ENCODE measurements around the gene LRRC41. TPM values are rescaled to one million over a fixed set of nuclear protein-coding genes. Genes with fewer than 3 reads are reported as not detected.
"Not testable (repeated sequence)": the region's sequence is repeated elsewhere in the genome, so short reads cannot be mapped to it uniquely, and the experiment has no call there.

LRRC41 gene
- total RNA-seq, 2 experiments from 2014 or later: 28.0 to 29.8 TPM

- H3K4me3 Mint-ChIP-seq; H3K27me3 Mint-ChIP-seq (ENCODE audit: low read depth); intact Hi-C loops (cut with micrococcal nuclease); H3K27ac Mint-ChIP-seq; H3K9me3 Mint-ChIP-seq; DNase-seq: not testable (repeated sequence)
- peaks cover 14% of the 10 kb centered on the region for H3K36me3 Mint-ChIP-seq (ENCODE audit: low read depth)
- peaks cover 23% of the 10 kb centered on the region for H3K4me1 Mint-ChIP-seq (ENCODE audit: low read depth)
- CTCF ChIA-PET: interaction anchor here (0.7 kb wide), 2 partner anchors 23 to 27 kb away, joined by 3 read pairs; no protein-coding TSS in a partner anchor
Measured at GRCh38 chr1:46337409-46337808, 34.0 kb upstream of the LRRC41 start.

- Mint-ChIP-seq H3K9me3 (no peaks in the 10 kb centered on the region), H3K4me1 (ENCODE audit: low read depth) (peaks cover 5% of the 10 kb centered on the region), H3K36me3 (ENCODE audit: low read depth) (no peaks in the 10 kb centered on the region), H3K4me3 (no peak overlapping the region), H3K27ac (no peak overlapping the region), H3K27me3 (ENCODE audit: low read depth) (no peaks in the 10 kb centered on the region)
- CTCF ChIA-PET: interaction anchor here (0.6 to 3.2 kb wide), 3 partner anchors 11 to 16 kb away, joined by 3 to 9 read pairs (median 7); no protein-coding TSS in a partner anchor
- DNase-seq: no peak
- intact Hi-C loops (cut with micrococcal nuclease): no loop called here
Measured at GRCh38 chr1:46335081-46335480, 31.7 kb upstream of the LRRC41 start.

- no peaks in the 10 kb centered on the region for H3K4me1 Mint-ChIP-seq (ENCODE audit: low read depth)
- DNase-seq: no peak
- intact Hi-C loops (cut with micrococcal nuclease): no loop called here
- CTCF ChIA-PET: interaction anchor here (0.6 to 3.2 kb wide), 4 partner anchors 12 to 30 kb away, joined by 3 to 9 read pairs (median 4); partner anchors contain the start of genes LRRC41 and UQCRH
- no peak overlapping the region for H3K27ac Mint-ChIP-seq
- H3K27me3 Mint-ChIP-seq (ENCODE audit: low read depth): no peaks in the 10 kb centered on the region
- no peaks in the 10 kb centered on the region for H3K36me3 Mint-ChIP-seq (ENCODE audit: low read depth)
- H3K9me3 Mint-ChIP-seq: no peaks in the 10 kb centered on the region
- no peak overlapping the region for H3K4me3 Mint-ChIP-seq
Measured at GRCh38 chr1:46334030-46334384, 30.6 kb upstream of the LRRC41 start.

- no peak overlapping the region for H3K27ac Mint-ChIP-seq
- no peaks in the 10 kb centered on the region for H3K9me3 Mint-ChIP-seq
- DNase-seq: no peak
- H3K4me1 Mint-ChIP-seq (ENCODE audit: low read depth): no peaks in the 10 kb centered on the region
- H3K4me3 Mint-ChIP-seq: no peak overlapping the region
- H3K36me3 Mint-ChIP-seq (ENCODE audit: low read depth): no peaks in the 10 kb centered on the region
- CTCF ChIA-PET: interaction anchor here (0.6 to 3.2 kb wide), 5 partner anchors 12 to 65 kb away, joined by 3 to 9 read pairs (median 4); partner anchors contain the start of genes LRRC41 and UQCRH
- H3K27me3 Mint-ChIP-seq (ENCODE audit: low read depth): no peaks in the 10 kb centered on the region
- intact Hi-C loops (cut with micrococcal nuclease): no loop called here
Measured at GRCh38 chr1:46333300-46334029, 30.0 kb upstream of the LRRC41 start.

- H3K4me3 Mint-ChIP-seq; H3K9me3 Mint-ChIP-seq; H3K4me1 Mint-ChIP-seq (ENCODE audit: low read depth); CTCF ChIA-PET; H3K27me3 Mint-ChIP-seq (ENCODE audit: low read depth); intact Hi-C loops (cut with micrococcal nuclease); H3K27ac Mint-ChIP-seq; H3K36me3 Mint-ChIP-seq (ENCODE audit: low read depth); DNase-seq: not testable (repeated sequence)
Measured at GRCh38 chr1:46331786-46332540, 28.5 kb upstream of the LRRC41 start.

- H3K36me3 Mint-ChIP-seq (ENCODE audit: low read depth); H3K27ac Mint-ChIP-seq; H3K4me1 Mint-ChIP-seq (ENCODE audit: low read depth); H3K27me3 Mint-ChIP-seq (ENCODE audit: low read depth); DNase-seq; intact Hi-C loops (cut with micrococcal nuclease); H3K4me3 Mint-ChIP-seq; H3K9me3 Mint-ChIP-seq; CTCF ChIA-PET: not testable (repeated sequence)
Measured at GRCh38 chr1:46330381-46330780, 27.0 kb upstream of the LRRC41 start.

GRCh38 chr1:46329807-46330206 is 26.4 kb upstream of the LRRC41 start:
- H3K4me1 Mint-ChIP-seq (ENCODE audit: low read depth); CTCF ChIA-PET; H3K9me3 Mint-ChIP-seq: not testable (repeated sequence)

GRCh38 chr1:46328182-46328581 is 24.8 kb upstream of the LRRC41 start:
- H3K27me3 Mint-ChIP-seq (ENCODE audit: low read depth); H3K27ac Mint-ChIP-seq; intact Hi-C loops (cut with micrococcal nuclease); H3K4me3 Mint-ChIP-seq; H3K9me3 Mint-ChIP-seq; H3K36me3 Mint-ChIP-seq (ENCODE audit: low read depth); H3K4me1 Mint-ChIP-seq (ENCODE audit: low read depth); DNase-seq; CTCF ChIA-PET: not testable (repeated sequence)

More at GRCh38 chr1:46329807-46330206, 26.4 kb upstream of the LRRC41 start:
- H3K27ac Mint-ChIP-seq; intact Hi-C loops (cut with micrococcal nuclease); H3K36me3 Mint-ChIP-seq (ENCODE audit: low read depth); H3K4me3 Mint-ChIP-seq; DNase-seq; H3K27me3 Mint-ChIP-seq (ENCODE audit: low read depth): not testable (repeated sequence)

GRCh38 chr1:46325285-46326076 is 22.1 kb upstream of the LRRC41 start:
- H3K4me1 Mint-ChIP-seq (ENCODE audit: low read depth); H3K36me3 Mint-ChIP-seq (ENCODE audit: low read depth); intact Hi-C loops (cut with micrococcal nuclease); CTCF ChIA-PET; H3K27me3 Mint-ChIP-seq (ENCODE audit: low read depth); H3K9me3 Mint-ChIP-seq; H3K27ac Mint-ChIP-seq; H3K4me3 Mint-ChIP-seq; DNase-seq: not testable (repeated sequence)

GRCh38 chr1:46322191-46322590 is 18.8 kb upstream of the LRRC41 start:
- intact Hi-C loops (cut with micrococcal nuclease); H3K4me1 Mint-ChIP-seq (ENCODE audit: low read depth); DNase-seq; H3K27ac Mint-ChIP-seq; H3K36me3 Mint-ChIP-seq (ENCODE audit: low read depth); H3K27me3 Mint-ChIP-seq (ENCODE audit: low read depth); H3K9me3 Mint-ChIP-seq; H3K4me3 Mint-ChIP-seq: not testable (repeated sequence)
- CTCF ChIA-PET: interaction anchor here (0.6 kb wide), 1 partner anchor 9 kb away, joined by 3 read pairs; no protein-coding TSS in a partner anchor

GRCh38 chr1:46319960-46320914 is 16.8 kb upstream of the LRRC41 start:
- H3K27me3 Mint-ChIP-seq (ENCODE audit: low read depth); H3K9me3 Mint-ChIP-seq; H3K36me3 Mint-ChIP-seq (ENCODE audit: low read depth); H3K4me3 Mint-ChIP-seq; H3K27ac Mint-ChIP-seq; H3K4me1 Mint-ChIP-seq (ENCODE audit: low read depth); intact Hi-C loops (cut with micrococcal nuclease); DNase-seq: not testable (repeated sequence)
- CTCF ChIA-PET: interaction anchor here (0.7 kb wide), 1 partner anchor 15 kb away, joined by 3 read pairs; no protein-coding TSS in a partner anchor
